ENCODE measurements around the gene CACNA2D3.

The CACNA2D3 gene

DNA sequence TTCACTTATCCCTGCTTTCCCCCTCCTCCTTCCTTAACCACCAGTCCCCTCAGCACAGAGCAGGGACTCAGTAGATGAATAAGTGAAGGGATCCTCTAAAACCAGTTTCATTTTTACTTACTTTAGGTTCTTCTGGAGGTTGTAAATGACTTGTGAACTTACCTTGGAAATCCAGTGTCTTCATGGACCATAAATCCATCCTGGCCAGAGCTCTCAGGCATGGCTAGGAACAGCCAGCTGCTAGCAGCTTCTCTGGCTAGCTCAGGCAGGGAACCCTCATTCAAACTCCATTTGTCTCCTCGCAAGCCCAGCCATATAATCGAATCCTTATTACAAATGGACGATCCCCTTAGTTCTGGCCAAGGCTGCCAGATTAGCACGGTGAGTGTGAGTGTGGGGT, 727.0 kb downstream of the CACNA2D3 start:
- no peak for DNase-seq (ENCODE audit: low spot score)

DNA sequence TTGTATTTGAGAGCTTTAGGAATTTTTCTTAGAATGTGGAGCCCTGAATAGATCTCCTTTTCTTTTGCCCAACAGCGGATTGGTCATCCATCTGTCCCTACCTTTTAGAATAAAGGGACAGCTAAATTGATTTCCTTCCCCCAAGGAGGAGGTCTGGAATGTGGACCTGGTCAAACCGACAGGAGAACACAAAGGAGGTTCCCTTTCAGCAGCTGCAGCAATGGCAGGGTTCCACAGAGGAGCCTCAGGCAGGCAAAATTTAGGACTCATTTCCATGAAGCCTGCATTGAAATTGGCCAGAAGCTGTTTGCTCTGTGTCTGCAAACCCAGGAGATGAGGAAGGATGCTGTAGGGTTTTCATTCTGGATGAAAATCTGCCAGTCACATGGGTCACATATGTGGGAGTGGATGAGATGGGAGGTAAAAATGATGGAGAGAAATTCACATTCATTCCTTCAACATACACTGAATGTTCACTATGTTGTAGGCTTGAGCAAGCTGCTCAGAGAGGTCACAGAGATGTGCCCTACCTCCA, 728.2 kb downstream of the CACNA2D3 start:
- DNase-seq (ENCODE audit: low spot score): no peak

DNA sequence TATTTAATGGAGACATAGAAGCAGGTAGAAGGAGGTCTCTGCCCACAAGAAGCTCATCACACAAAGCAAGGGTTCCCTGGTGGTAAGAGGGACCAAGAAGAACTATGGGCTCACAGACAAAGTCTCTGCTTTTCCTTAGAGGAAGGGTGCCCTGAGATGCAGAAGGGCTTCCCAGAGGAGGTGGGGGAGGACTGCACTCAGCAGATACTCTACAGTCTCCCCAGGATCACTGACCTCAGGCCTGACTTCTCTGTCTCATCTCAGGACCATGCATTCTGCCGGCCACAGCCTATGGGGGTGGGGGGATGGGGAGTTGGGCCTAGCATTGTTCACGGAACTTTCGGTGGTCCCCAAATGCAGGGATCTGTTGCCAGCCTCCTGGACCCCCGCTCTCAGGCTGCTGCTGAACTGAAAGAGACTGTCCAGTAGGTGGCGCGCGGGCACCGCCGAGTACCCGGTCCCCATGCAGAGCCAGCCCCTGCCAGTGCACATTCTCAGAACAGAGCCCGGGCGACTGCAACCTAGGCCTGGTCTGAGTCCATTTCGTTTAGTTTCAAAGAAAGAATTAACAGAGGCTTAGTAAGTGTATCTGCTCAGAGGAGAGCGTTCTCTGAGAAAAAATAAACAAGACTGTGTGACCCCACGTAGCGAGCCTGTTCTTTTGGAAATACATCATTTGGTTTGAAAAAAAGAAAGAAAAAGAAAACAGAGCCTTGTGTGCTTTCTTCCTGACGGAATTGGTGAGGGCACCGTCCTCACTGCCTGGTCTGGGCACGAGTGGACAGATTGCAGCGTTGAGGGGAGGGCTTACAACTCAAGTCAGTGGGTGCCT, 731.4 kb downstream of the CACNA2D3 start:
- DNase-seq (ENCODE audit: low spot score): peak; percentile 61

DNA sequence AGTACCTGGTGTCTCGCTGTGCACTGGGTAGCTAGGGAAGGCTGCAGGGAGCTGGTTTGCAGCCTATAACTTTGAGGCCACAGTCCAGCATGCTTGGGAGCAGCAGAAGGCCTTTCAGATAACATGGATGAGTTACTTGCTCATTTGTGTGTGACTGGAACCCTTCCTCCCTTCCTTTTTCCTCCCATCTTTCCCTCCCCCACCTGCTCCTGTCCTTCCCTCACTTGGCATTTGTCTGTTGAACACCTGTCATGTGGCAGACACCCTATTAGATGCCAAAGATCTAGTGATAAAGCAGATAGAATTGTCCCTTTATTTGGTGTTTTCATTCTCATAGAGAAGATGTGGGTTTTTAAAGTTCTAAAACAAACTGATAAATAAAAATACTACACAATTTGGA, 733.9 kb downstream of the CACNA2D3 start:
- DNase-seq (ENCODE audit: low spot score): peak; percentile 29

DNA sequence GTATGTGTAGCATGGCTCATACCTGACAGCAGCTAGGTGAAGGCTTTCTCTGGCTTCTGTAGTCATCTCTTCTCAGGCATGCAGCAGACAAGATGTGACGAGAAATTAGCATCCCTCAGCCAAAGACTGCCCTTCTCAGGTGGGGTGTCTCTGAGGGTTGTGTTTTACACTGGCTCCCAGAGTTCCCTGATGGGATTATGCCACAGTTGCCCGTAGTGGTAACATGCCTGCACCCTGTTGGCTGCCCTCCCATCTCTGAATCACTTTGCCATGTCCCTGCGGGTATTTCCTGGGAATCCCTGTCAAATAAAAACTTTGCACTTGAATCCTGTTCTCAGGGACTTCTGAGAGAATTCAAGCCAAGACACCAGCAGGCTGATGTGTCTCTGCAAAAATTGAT, 735.0 kb downstream of the CACNA2D3 start:
- peak; percentile 63 for DNase-seq (ENCODE audit: low spot score)

DNA sequence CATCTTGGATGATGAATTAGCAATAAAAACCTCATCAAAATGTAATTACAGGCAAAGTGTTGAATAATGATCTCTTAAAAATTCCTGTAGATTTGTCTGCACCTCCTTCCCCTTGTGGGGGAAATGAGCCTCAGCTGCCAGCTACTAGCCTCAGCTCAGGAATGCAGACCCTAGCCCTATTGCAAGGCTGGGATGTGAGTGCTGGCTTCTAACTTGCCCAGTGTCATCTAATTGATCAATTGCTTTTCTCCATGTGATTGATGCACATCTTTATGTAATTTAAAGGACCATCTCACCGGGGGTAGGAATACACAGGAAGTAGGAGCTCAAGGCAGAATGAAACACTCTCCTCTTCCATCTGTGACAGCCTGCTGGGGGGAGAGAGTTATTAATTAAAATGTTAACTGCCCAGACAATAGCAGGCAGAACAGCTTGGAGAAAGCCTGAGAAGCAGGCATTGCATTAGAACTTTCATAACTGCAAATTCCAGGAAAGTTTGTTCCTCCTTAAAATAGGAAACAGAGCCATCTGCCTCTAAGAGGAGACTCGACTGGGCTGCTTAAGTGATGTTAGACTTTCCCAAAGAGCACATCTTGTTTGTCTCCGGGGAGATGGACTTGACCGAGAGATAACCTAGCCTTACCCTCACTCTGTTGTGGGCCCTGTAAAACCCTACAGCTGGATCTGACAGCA, 735.9 kb downstream of the CACNA2D3 start:
- DNase-seq (ENCODE audit: low spot score): no peak

DNA sequence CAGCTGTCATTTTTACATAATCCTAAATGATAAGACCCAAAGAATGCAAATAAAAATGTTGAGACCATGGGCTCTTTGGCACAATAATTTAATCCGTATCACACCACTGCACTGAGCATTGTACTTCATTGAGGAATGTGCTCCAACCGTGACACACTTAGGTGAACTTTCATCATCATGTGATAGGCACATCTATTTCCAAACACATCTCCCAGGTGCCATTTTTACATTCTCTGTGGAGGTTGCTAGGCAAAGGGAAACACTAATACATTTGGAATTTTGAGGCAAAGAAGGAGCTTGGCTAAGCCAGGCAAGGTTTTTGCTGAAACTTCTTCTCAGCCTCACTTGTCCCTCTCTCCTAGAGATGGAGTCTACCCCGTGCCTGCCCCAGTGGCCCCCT, 736.8 kb downstream of the CACNA2D3 start:
- DNase-seq (ENCODE audit: low spot score): peak; percentile 90

DNA sequence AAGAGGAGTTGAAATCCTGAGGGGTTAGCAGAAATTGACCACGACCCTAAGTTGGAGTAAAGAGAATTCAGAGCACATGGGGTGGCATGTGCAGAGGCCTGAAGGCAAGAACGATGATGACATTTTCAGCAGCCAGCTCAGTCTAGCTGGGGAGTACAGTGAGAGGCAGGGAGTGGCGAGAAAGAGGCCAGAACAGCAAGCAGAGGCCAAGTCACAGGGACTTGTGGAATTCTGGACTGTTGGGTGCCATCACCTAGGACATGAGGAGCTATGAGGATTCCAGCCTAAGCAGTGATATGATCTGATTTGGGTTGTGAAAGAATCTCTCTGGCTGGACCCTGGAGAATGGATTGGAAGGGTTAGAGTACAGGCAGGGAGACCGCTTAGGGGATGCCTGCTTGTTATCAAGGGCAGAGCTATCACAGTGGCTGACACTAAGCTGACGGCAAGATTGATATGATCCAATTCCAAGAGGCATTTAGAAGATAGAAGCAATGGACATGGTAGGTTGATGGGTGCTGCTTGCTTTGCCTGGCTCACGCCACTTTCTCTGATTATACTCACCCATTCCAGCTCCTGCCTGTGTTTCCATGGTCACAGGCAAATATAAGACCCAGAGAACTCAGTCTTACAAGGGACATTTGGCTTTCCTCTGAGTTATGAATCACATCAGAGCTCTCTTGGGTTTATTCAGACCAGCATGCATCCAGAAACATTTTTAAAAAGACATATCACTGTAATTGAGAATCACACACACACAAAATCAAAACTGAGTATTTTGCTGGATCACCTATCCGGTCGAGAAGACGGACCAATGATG, 739.1 kb downstream of the CACNA2D3 start:
- DNase-seq (ENCODE audit: low spot score): no peak

DNA sequence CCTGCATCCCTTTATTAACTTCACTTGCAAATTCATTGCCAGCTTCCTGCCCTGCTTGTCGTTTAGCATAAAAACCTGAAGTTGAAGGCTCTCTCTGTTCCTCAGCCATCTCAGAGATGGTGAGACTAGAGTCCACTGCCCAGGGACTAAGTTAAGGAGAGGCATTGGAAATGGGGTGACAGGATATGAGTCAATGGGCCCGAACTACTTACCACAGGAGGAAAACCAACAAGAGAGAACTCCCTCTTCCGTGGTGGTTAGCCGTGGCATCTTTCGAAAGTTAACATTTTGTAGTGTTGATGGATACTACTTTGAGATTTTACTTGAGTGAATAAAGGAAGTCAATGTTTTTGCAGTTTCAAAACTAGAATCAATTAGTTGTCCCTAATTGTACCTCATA, 740.2 kb downstream of the CACNA2D3 start:
- peak; percentile 28 for DNase-seq (ENCODE audit: low spot score)

DNA sequence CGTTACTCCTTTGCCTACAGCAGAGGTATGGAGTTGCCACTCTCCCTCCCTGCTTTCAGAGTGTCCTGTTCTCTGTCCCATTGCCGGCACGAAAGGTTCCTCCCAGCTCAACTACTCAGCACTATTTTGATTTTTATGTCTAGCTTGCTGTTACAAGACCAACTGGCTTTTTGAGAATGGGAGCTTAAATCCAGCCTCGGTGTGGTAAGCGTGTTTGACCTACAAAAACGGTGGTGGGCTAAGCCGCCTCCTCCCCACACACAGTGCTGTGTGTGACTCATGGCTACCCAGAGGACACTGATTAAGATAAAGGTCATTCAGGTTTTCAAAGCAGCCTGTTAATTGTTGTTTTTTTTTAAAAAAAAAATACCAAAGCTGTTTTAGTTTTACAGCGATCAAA, 741.0 kb downstream of the CACNA2D3 start:
- no peak for DNase-seq (ENCODE audit: low spot score)

DNA sequence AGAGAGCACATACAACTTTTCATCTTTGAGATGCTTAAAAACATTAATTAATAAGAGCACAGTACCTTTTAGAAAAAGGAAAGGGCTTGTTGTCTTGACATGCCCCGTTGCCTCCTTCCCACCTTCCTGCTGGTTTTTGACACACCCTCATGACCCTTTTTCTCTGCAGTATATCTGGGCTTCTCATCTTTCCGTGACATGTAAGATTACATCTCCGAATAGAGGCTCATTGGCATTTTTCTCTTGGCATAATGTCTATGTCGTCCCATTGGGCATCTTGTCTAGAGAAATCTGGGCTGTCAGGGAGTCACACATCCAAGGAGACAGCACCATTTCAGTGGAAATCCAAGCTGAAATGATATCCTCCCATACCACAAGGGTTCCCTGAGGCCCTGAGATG, 741.4 kb downstream of the CACNA2D3 start:
- DNase-seq (ENCODE audit: low spot score): no peak

DNA sequence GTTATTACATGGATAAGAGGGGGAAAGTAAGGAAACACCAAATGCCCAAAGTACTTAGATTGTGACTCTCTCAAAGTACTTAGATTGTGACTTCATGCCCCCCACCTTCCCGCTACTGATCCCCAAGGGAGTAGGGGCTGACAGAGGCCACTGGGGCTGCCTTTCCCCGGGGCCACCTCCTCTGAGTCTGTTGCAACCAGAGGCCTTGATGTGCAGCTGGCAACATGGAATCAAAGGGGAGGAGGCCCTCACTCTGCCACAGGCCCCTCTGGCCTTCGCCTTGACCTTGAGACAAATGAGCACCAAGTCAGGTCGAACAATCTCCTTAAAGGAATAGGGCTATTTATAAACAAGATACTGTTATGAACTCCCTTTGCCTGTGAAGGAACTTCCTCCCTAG, 743.0 kb downstream of the CACNA2D3 start:
- DNase-seq (ENCODE audit: low spot score): no peak

DNA sequence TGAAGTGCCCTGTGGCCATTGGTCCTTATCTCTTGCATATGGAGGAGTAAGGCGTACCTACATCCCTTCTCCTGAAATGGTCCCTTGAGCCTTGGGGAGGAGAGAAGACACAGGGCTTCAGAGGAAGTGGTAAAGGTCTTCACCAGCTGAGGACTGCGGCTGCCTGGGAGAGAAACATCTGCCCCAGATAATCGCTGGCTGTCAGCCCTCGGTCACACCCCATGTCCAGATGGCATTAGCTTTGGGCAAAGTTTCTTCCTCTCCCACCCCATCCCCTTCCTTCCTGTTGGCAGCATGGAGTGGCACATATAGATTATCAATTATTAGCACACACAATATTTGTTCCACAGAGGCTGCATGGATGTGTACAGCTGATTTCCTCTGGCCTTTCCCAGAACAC, 743.9 kb downstream of the CACNA2D3 start:
- no peak for DNase-seq (ENCODE audit: low spot score)

DNA sequence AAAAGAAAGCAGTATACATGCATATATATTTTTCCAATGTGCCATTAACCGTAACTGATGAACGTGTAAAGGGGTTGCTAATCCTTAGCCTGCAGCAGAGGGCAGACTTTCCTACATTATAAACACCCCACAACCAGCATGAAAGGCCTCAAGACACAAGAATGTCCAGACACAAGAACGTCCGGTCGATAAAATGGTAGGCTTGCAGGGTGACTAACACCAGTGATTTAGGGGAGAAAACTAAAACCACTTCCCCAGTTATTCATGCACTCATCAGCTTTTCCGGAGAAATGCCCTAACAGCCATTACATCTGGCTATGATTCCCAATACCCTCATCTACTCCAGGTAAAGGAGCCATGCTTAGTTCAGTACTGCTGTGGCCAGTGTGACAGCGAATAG, 748.1 kb downstream of the CACNA2D3 start:
- peak; percentile 86 for DNase-seq (ENCODE audit: low spot score)

DNA sequence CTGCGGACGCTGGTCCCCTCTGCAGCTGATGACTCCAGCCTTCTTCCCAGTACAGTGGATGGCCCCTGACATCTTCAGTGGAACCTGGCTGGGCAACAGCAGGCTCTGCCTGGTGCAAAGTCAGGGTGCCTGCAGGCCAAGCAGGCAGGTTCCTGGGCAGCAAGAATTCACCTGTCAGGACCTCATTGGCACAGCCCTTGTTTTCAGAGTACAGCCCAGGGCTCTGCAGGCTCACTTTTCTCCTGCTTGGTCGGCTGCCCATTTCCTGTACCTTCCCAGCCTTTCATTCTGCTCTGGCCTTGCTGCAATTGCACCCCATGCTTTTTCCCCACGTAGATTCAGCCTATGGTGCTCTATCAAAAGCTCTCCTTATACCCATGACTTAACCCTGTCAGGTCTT, 749.5 kb downstream of the CACNA2D3 start:
- no peak for DNase-seq (ENCODE audit: low spot score)

DNA sequence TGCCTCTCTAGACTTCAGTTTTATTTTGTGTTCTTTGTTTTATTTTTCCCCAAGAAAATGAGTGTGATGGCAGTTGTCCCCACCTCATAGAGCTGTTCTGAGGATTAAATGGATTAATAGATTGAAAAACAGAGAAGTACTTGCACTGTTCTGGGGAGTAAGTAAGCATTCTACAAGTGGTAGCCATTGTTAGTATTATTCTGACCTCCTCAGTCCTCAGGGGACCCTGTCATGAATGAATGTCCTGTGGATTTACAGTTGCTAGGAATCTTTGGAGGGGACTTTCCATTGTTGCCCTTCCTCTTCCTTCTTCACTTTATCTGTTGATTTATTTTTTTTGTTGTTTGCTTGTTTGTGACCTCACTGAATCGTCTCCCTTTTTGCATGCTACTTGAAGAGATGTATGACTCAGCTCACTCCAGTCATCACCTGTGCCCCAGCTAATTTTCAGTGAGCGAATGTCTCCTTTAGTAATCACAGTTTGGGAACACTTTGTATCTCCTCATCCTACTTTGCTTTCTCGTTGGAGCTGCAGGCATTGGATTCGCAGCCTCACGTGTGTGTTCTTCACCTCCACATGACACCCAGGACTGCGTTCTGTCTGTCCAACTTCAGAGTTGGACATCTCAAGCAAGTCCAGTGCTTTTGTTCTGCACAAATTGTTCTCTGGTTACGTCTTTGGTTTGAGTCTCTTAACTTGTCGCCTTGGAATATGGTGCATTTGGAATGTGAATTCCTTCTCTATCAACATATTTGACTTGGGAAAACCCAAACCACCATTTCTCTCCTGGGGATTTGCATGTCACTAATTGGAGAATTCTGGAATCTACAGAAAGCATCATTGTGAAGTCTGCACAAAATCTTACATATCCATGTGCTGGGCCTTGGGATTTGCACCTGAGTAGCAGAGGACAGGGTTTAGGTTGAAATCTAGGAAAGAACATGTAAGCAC, 751.0 kb downstream of the CACNA2D3 start:
- peak; percentile 56 for DNase-seq (ENCODE audit: low spot score)

DNA sequence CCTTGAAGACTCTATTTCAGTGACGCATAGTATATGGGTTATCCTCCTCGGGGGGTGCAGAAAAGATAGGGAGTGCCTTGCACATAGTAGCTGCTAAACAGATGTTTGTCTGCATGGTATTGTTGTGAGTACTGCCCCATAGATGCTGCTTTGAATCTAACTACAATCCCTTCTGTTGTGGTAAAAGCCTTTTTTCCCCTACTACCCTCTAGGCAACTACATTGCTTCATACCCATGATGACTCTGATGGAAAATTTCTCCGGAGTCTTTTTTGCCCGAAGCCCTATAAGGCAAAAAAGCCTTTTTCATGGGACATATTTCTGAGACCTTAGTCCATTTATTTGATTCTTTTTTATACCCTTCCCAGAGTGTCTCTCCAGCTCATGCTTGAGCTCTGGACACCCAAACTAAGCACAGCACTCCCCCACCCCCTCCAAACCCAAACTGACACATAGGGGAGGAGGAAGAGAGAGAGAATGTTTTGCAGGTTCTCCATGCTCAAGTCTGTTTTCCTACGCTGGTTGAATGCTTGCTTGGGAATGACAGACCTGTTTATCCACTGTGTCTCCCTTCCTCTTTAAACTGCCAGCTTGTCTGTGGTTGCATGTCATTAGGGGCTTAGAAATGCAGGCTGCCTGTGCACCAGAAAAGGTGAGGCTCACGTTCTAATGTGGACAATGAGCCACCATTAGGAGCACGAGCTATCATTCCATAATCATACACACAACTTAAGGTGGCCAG, 752.6 kb downstream of the CACNA2D3 start:
- no peak for DNase-seq (ENCODE audit: low spot score)

DNA sequence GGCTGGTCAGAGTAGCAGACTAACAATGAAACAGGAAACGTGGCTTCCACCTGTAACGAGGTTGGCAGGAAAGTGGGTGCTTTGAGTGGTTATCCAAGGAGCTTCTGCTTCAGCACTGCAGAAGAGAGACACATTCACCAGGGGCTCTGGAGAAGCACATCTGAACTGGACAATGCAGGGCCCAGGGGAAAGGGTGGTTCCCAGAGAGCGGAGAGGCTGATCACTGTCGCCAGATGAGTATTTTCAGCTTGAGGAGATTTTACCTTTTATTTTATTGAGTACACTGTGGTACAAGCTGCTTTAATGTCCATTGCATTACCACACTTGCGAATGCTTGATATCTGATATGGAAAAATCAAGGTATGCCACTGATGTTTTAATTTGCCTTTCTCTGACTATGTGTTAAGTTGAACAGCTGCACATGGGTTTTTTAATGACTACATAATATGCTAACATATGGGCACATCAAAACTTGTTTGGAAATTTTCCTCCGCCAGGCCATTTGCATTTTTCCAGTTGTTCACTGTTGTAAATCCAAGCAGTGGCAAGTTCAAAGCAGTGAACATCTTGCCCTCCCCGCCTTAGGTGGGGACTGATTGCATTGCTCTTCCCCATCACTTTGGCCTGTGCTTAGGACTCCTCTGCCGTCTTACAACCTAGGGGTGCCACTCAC, 753.4 kb downstream of the CACNA2D3 start:
- DNase-seq (ENCODE audit: low spot score): no peak

DNA sequence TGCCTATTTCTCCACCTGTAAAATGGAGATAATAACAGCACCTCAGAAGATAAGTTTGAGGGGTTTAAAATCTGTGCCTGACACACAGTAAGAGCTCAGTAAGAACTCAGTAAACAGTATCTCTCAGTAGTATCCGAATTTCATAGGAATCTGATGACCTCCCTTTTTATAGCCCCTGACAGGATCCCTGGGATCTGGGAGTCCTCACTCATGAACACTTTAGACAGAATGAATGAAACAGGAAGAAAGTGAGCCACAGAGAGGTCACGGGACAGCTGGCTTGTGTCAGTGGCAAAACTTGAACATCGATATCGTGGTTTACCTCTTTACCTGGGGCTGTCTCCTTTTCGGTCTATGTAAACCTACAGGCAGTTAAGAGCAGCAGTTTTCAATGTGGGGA, 754.3 kb downstream of the CACNA2D3 start:
- no peak for DNase-seq (ENCODE audit: low spot score)

DNA sequence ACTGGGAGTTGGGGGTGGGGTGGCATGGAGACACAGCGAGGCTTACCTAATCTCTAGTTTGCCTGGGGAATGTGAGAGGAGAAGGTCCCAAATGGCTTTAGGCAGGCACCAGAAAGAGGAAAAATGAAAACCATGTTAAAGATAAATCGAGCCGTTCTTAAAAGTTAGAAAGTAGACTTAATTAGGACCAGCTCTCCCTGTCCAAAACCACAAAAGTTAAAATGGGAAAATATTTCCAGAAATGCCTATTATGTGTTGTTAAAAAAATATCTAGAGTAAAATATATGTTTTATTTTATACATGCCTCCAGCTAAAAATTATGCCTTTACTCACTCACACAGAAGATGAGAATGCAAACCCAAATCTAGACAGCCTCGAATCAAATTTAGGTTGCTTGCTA, 755.4 kb downstream of the CACNA2D3 start:
- no peak for DNase-seq (ENCODE audit: low spot score)
